K562 treated with DMSO at 1 percent for 48 hours (cell line): ENCODE data around the gene KIAA0232. TPM values are rescaled to one million over a fixed set of nuclear protein-coding genes. Genes with fewer than 3 reads are reported as not detected.

Experiments
- total RNA-seq: library from RNA; unstranded; fragments of 300-600 nt; gene quantifications from 2 replicates; pipeline ENCODE4 v1.2.3, GENCODE V29; 2022; ENCODE audit warnings: low replicate concordance; ENCODE audit errors: extremely low read depth

KIAA0232 gene, protein sequence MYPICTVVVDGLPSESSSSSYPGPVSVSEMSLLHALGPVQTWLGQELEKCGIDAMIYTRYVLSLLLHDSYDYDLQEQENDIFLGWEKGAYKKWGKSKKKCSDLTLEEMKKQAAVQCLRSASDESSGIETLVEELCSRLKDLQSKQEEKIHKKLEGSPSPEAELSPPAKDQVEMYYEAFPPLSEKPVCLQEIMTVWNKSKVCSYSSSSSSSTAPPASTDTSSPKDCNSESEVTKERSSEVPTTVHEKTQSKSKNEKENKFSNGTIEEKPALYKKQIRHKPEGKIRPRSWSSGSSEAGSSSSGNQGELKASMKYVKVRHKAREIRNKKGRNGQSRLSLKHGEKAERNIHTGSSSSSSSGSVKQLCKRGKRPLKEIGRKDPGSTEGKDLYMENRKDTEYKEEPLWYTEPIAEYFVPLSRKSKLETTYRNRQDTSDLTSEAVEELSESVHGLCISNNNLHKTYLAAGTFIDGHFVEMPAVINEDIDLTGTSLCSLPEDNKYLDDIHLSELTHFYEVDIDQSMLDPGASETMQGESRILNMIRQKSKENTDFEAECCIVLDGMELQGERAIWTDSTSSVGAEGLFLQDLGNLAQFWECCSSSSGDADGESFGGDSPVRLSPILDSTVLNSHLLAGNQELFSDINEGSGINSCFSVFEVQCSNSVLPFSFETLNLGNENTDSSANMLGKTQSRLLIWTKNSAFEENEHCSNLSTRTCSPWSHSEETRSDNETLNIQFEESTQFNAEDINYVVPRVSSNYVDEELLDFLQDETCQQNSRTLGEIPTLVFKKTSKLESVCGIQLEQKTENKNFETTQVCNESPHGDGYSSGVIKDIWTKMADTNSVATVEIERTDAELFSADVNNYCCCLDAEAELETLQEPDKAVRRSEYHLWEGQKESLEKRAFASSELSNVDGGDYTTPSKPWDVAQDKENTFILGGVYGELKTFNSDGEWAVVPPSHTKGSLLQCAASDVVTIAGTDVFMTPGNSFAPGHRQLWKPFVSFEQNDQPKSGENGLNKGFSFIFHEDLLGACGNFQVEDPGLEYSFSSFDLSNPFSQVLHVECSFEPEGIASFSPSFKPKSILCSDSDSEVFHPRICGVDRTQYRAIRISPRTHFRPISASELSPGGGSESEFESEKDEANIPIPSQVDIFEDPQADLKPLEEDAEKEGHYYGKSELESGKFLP (N-terminal part only)
- total RNA-seq: not detected in 2 replicates

DNA sequence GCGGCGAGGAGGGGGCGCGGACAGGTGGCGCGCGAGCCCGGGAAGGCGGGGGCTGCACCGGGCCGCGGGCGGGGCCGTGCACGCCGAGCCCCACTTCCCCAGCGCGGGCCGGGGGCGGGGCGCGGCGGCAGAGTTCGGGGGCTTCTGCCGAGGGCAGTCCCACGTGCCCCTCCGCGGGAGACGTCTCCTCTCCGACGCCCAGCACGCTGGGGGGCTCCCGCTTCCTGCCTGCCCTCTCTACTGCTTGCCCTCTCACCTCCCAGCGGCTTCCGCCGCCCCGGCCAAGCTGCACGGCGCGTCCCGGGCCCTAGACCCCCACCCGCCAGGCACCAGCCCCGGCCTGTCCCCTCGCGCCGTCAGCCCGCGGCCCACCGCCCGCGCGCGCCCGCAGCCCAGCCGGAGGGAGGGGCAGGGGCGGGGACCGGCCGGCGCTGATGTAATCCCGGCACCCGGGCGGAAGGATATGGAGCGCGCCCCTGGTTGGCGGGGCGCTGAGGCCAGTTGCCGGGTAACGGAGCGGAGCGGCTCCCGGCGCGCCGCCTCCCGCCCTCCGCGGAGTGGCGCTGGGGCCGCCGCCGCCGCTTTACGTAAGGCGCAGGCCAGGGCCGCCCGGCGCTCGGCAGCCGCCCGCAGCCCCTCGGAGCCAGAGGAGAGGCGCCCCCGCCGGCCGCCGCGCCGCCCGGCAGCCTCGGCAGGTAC lies at the start of gene KIAA0232:
Gene KIAA0232 (plus strand): TSS at position 581 of the 699 bp plus-strand sequence. CDS start 41,727 bp downstream, outside the sequence.

DNA sequence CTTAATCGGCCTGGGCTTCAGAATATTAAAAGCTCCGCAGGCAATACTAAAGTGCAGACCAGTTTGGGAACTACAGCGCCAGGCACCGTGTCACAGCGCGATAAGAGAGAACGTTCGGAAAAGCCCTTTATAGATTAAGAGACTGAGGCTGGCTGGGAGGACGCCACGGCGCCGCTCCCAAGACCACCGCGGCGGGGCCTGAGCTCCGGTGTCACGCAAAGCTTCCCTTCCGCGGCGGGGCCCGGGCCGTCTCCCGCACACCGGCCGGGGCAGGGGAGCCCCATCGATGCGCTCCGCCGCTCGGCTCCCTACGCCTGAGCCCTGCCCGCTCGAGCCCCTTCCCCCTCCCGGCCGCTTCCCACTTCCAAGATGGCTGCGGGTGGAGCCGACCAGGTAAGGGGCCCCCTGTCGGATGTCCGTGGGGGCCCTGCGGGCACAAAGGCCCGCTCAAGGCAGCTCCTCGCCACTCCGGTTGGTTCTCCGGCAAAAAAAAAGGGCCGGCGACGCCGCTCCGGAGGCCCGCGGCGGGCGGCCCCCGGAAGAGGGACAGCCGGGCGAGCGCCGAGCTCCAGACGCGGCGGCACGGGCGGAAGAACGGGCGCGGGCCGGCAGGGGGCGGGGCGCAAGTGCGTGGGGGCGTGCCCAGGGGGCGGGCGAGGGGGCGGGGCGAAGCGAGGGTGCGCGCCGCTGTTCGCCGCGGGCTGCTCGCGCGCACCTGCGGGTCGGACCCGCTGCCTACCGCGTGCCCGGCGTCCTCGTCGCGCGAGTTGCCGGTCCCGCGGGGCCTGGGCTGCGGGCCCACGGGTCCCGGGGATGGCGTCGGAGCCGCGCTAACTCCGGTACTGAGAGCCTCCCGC lies 126.8 kb downstream of the KIAA0232 start, which contains the start of gene TBC1D14:
Gene TBC1D14 (plus strand): TSS at position 714 of the 857 bp plus-strand sequence. CDS start 13,564 bp downstream, outside the sequence.

Other genes starting within 250 kb of the KIAA0232 start
- gene MAN2B2, start 207.5 kb upstream of the KIAA0232 start, total RNA-seq: not detected in 2 replicates
- not detected in 2 replicates for gene MRFAP1, start 142.0 kb upstream of the KIAA0232 start, total RNA-seq
- gene S100P, start 88.8 kb upstream of the KIAA0232 start, total RNA-seq: not detected in 2 replicates
- not detected in 2 replicates for gene MRFAP1L1, start 72.9 kb upstream of the KIAA0232 start, total RNA-seq
- gene BLOC1S4, start 66.6 kb upstream of the KIAA0232 start, total RNA-seq: not detected in 2 replicates
- gene TBC1D14, start 127.1 kb downstream of the KIAA0232 start, total RNA-seq: not detected in 2 replicates